Astrocyte of the cerebellum (primary cell): Measurements from ENCODE around the gene IFT52.
"Not testable (repeated sequence)": the region's sequence is repeated elsewhere in the genome, so short reads cannot be mapped to it uniquely, and the experiment has no call there.

Experiments used
- DNase-seq: peaks from one replicate; pipeline ENCODE4 v3.0.0-alpha.2; 2011; ENCODE audit warnings: low read depth
- H3K4me3 ChIP-seq: 2 replicates; pipeline ENCODE4 v1.5.1; 2011; ENCODE audit warnings: mild to moderate bottlenecking, low read depth, low read length, moderate library complexity
- in situ Hi-C: cut with HindIII; loops from 2 replicates; pipeline ENCODE4 v1.10.0; 2017; ENCODE audit warnings: low sequenced_read_pairs
- TF ChIP-seq, protein P1 (sequence below): IDR thresholded peaks from 2 replicates; pipeline ENCODE4 v1.5.1; 2012; ENCODE audit warnings: low read length, low read depth, moderate library complexity, mild to moderate bottlenecking; ENCODE audit errors: missing control alignments

Gene IFT52

DNA sequence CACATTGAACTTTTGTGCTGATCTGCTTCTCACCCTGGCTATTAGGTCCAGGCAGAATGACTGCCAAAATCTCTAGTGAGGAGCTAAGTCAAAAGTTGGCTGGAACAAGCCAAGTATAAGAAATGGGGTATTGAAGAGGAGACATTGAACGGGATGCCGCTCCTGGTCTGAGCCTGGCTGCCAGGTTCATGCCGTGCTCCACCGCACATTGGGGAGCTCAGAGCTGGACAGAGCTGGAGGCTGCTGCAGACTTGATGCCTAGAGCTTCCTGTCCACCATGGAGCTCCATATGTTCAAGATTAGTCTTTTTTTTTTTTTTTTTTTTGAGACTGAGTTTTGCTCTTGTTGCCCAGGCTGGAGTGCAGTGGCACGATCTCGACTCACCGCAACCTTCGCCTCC lies 4.1 kb upstream of the IFT52 start:
- in situ Hi-C loops, result no loop called here
- TF ChIP-seq, protein P1, sequence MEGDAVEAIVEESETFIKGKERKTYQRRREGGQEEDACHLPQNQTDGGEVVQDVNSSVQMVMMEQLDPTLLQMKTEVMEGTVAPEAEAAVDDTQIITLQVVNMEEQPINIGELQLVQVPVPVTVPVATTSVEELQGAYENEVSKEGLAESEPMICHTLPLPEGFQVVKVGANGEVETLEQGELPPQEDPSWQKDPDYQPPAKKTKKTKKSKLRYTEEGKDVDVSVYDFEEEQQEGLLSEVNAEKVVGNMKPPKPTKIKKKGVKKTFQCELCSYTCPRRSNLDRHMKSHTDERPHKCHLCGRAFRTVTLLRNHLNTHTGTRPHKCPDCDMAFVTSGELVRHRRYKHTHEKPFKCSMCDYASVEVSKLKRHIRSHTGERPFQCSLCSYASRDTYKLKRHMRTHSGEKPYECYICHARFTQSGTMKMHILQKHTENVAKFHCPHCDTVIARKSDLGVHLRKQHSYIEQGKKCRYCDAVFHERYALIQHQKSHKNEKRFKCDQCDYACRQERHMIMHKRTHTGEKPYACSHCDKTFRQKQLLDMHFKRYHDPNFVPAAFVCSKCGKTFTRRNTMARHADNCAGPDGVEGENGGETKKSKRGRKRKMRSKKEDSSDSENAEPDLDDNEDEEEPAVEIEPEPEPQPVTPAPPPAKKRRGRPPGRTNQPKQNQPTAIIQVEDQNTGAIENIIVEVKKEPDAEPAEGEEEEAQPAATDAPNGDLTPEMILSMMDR, result no peak
- DNase-seq, result no peak
- no peak overlapping the region for H3K4me3 ChIP-seq

DNA sequence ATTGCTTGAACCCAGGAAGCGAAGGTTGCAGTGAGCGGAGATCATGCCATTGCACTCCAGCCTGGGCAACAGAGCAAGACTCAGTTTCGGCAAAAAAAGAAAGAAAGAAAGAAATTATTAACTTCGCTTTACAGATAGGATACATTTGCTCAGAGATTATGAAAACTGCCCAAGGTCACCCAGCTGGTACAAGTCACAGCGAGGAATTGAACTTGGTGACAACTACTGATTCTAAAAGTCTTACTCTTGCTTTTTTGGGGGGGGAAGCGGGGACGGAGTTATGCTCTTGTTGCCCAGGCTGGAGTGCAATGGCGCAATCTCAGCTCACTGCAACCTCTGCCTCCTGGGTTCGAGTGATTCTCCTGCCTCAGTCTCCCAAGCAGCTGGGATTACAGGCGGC lies 2.2 kb upstream of the IFT52 start:
- in situ Hi-C loops, DNase-seq, H3K4me3 ChIP-seq: not testable (repeated sequence)

GRCh38 chr20:43590036-43590391 lies 723 bp upstream of the IFT52 start:
- peak overlapping the region; percentile 88 for H3K4me3 ChIP-seq
- DNase-seq, result no peak
- TF ChIP-seq, protein P1, result no peak
- in situ Hi-C loops, result no loop called here

DNA sequence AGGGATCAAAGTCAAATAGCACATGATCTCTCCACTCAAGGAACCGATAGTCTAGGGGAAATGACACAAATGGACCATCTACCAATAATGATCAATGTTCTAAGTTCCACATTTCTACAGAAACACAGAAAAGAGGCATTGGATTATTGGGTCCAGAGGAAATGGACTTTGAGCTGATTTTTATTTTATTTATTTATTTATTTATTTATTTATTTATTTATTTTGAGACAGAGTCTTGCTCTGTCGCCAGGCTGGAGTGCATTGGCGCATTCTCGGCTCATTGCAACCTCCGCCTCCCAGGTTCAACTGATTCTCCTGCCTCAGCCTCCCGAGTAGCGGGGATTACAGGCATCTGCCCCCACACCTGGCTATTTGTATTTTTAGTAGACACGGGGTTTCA lies 11.2 kb downstream of the IFT52 start:
- H3K4me3 ChIP-seq, DNase-seq, in situ Hi-C loops: not testable (repeated sequence)

DNA sequence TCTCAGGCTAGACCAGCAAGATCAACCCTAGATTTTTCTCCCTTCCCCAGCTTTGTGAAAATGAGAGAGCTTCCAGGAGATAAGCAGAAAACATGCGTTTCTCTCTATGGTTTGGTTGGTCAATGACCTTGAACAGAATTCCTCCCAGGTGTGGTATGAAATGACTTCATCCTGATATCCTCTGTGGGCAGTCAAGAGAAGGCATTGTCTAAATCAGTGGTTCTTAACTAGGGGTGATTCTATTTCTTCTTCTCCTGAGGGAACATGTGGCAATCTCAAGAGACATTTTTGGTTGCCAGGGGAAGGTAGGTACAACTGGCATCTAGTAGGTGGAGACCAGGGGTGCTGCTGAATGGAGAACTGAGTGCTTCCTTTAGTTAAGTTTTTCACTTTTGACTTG lies 12.4 kb downstream of the IFT52 start:
- in situ Hi-C loops, result no loop called here
- H3K4me3 ChIP-seq, result no peak overlapping the region
- TF ChIP-seq, protein P1, result no peak
- DNase-seq, result no peak

DNA sequence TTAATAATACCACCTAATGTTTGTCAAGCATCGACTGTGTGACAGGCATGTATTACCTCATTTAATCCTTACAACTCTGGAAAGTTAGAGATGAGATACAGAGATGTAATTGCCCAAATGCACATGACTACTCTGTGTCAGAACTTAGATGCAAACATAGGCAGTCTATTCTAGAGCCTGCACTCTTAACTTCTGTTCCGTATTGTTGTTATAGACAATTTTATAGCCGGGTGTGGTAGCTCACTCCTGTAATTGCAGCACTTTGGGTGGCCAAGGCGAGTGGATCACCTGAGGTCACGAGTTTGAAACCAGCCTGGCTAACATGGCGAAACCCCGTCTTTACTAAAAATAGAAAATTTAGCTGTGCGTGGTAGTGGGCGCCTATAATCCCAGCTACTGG lies 15.0 kb downstream of the IFT52 start:
- in situ Hi-C loops, result no loop called here
- H3K4me3 ChIP-seq, result no peak overlapping the region
- TF ChIP-seq, protein P1, result no peak
- no peak for DNase-seq

GRCh38 chr20:43607278-43607677 lies 16.5 kb downstream of the IFT52 start:
- in situ Hi-C loops, H3K4me3 ChIP-seq, DNase-seq: not testable (repeated sequence)

DNA sequence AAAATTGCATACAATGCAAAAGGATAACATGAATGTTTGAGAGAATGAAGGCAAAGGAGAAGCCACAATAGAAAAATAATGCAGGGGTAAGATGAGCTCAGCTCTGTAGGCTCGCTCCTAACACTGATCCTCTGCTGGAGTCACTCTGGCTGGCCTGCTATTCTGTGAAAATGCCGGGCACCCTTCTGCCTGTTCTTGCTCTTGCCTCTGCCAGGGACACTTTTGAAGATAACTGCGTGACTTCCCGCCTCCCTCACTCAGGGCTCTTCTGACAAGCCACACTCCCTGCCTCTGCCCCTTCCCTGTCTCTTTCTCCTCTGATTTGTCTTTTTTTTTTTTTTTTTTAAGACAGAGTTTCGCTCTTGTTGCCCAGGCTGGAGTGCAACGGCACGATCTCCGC lies 40.9 kb downstream of the IFT52 start:
- DNase-seq, result no peak
- no peak overlapping the region for H3K4me3 ChIP-seq
- TF ChIP-seq, protein P1, result no peak
- in situ Hi-C loops, result no loop called here
